Measurements from ENCODE around the gene CACNA1E. TPM values are rescaled to one million over a fixed set of nuclear protein-coding genes. Genes with fewer than 3 reads are reported as not detected.

Gene CACNA1E
- total and polyA plus RNA-seq, 2 experiments from 2014 or later, result 0.32 to 1.1 TPM

DNA sequence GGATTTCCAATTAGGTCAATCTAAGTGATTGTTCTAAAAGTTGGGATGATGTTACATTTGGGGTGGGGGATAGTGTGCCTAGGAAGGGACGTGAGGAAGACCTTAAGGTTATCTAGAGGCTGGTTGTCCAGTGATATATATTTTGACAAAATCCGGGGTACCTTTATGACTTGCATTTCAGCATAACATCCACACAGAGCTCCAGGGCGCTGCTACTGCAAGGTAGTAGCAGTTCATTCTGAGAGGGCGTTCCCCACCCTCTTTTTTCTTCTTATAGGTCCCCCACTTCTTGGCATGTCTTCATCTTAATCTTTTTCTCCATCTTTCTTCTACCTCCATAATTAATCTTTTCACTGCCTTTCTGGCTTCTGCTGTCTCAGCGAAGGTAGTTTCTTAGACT, 161.9 kb downstream of the CACNA1E start:
- no peaks in the 10 kb centered on the region for H3K4me1 ChIP-seq (ENCODE audit: insufficient read depth)
- no peak overlapping the region for H2AFZ ChIP-seq
- no peaks in the 10 kb centered on the region for H4K20me1 ChIP-seq (replicated peaks; ENCODE audit: insufficient read depth)
- Mint-ChIP-seq H3K9me3 (no peaks in the 10 kb centered on the region), H3K4me3 (no peak overlapping the region), H3K27me3 (ENCODE audit: insufficient read depth, low read depth, poor library complexity) (peaks cover 3% of the 10 kb centered on the region), H3K4me1 (peaks cover 6% of the 10 kb centered on the region; the same call in 1 of the 3 replicates), H3K36me3 (ENCODE audit: low read depth) (no peaks in the 10 kb centered on the region), H3K27ac (no peak overlapping the region)
- H3K27me3 ChIP-seq (ENCODE audit: insufficient read depth), result no peaks in the 10 kb centered on the region
- TF ChIP-seq STAT1 (IDR thresholded peaks at IDR 0.05; ENCODE audit: unreplicated experiment) (no peak), NANOG (IDR thresholded peaks at IDR 0.05; ENCODE audit: borderline replicate concordance) (no peak), ETS1 (IDR thresholded peaks at IDR 0.05) (no peak), POLR2AphosphoS5 (IDR thresholded peaks at IDR 0.05; ENCODE audit: low read depth) (no peak), CREB1 (CRISPR knock-in tag; IDR thresholded peaks at IDR 0.05; ENCODE audit: low read depth) (no peak), EZH2 (IDR thresholded peaks at IDR 0.05; ENCODE audit: low read depth, unreplicated experiment) (no peak), ZNF331 (CRISPR knock-in tag; IDR thresholded peaks at IDR 0.05; ENCODE audit: low read depth) (no peak), ZNF114 (CRISPR knock-in tag; IDR thresholded peaks at IDR 0.05) (no peak), EZH2phosphoT487 (IDR thresholded peaks at IDR 0.05; ENCODE audit: unreplicated experiment) (no peak), REST (IDR thresholded peaks at IDR 0.05; ENCODE audit: unreplicated experiment) (no peak), JUNB (IDR thresholded peaks at IDR 0.05; ENCODE audit: unreplicated experiment) (no peak)
- TF ChIP-seq, protein P1, sequence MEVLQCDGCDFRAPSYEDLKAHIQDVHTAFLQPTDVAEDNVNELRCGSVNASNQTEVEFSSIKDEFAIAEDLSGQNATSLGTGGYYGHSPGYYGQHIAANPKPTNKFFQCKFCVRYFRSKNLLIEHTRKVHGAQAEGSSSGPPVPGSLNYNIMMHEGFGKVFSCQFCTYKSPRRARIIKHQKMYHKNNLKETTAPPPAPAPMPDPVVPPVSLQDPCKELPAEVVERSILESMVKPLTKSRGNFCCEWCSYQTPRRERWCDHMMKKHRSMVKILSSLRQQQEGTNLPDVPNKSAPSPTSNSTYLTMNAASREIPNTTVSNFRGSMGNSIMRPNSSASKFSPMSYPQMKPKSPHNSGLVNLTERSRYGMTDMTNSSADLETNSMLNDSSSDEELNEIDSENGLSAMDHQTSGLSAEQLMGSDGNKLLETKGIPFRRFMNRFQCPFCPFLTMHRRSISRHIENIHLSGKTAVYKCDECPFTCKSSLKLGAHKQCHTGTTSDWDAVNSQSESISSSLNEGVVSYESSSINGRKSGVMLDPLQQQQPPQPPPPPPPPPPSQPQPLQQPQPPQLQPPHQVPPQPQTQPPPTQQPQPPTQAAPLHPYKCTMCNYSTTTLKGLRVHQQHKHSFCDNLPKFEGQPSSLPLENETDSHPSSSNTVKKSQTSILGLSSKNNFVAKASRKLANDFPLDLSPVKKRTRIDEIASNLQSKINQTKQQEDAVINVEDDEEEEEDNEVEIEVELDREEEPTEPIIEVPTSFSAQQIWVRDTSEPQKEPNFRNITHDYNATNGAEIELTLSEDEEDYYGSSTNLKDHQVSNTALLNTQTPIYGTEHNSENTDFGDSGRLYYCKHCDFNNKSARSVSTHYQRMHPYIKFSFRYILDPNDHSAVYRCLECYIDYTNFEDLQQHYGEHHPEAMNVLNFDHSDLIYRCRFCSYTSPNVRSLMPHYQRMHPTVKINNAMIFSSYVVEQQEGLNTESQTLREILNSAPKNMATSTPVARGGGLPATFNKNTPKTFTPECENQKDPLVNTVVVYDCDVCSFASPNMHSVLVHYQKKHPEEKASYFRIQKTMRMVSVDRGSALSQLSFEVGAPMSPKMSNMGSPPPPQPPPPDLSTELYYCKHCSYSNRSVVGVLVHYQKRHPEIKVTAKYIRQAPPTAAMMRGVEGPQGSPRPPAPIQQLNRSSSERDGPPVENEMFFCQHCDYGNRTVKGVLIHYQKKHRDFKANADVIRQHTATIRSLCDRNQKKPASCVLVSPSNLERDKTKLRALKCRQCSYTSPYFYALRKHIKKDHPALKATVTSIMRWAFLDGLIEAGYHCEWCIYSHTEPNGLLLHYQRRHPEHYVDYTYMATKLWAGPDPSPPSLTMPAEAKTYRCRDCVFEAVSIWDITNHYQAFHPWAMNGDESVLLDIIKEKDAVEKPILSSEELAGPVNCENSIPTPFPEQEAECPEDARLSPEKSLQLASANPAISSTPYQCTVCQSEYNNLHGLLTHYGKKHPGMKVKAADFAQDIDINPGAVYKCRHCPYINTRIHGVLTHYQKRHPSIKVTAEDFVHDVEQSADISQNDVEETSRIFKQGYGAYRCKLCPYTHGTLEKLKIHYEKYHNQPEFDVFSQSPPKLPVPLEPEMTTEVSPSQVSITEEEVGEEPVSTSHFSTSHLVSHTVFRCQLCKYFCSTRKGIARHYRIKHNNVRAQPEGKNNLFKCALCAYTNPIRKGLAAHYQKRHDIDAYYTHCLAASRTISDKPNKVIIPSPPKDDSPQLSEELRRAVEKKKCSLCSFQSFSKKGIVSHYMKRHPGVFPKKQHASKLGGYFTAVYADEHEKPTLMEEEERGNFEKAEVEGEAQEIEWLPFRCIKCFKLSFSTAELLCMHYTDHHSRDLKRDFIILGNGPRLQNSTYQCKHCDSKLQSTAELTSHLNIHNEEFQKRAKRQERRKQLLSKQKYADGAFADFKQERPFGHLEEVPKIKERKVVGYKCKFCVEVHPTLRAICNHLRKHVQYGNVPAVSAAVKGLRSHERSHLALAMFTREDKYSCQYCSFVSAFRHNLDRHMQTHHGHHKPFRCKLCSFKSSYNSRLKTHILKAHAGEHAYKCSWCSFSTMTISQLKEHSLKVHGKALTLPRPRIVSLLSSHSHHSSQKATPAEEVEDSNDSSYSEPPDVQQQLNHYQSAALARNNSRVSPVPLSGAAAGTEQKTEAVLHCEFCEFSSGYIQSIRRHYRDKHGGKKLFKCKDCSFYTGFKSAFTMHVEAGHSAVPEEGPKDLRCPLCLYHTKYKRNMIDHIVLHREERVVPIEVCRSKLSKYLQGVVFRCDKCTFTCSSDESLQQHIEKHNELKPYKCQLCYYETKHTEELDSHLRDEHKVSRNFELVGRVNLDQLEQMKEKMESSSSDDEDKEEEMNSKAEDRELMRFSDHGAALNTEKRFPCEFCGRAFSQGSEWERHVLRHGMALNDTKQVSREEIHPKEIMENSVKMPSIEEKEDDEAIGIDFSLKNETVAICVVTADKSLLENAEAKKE (CRISPR knock-in tag; IDR thresholded peaks at IDR 0.05), result no peak
- TF ChIP-seq, protein P2, sequence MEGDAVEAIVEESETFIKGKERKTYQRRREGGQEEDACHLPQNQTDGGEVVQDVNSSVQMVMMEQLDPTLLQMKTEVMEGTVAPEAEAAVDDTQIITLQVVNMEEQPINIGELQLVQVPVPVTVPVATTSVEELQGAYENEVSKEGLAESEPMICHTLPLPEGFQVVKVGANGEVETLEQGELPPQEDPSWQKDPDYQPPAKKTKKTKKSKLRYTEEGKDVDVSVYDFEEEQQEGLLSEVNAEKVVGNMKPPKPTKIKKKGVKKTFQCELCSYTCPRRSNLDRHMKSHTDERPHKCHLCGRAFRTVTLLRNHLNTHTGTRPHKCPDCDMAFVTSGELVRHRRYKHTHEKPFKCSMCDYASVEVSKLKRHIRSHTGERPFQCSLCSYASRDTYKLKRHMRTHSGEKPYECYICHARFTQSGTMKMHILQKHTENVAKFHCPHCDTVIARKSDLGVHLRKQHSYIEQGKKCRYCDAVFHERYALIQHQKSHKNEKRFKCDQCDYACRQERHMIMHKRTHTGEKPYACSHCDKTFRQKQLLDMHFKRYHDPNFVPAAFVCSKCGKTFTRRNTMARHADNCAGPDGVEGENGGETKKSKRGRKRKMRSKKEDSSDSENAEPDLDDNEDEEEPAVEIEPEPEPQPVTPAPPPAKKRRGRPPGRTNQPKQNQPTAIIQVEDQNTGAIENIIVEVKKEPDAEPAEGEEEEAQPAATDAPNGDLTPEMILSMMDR (conservative IDR thresholded peaks at IDR 0.05; ENCODE audit: low read depth in 2 of 2), result no peak
- no peak overlapping the region for H3K4me2 ChIP-seq
- DNase-seq (ENCODE audit: low spot score), result no peak
- H3K9me2 ChIP-seq (ENCODE audit: insufficient read depth), result no peaks in the 10 kb centered on the region
- no peak overlapping the region for H3K27ac ChIP-seq (ENCODE audit: low read depth)
- no peak overlapping the region for H3K4me3 ChIP-seq
- no peaks in the 10 kb centered on the region for H3K79me2 ChIP-seq (replicated peaks; ENCODE audit: insufficient read depth)
- H3F3A ChIP-seq (replicated peaks; ENCODE audit: low read depth), result no peaks in the 10 kb centered on the region
- ATAC-seq, result no peak
- H3K36me3 ChIP-seq (ENCODE audit: insufficient read depth), result no peaks in the 10 kb centered on the region
